SW480 (cell line): Measurements from ENCODE around the gene PDCD4.

Experiments
- DNase-seq: peaks from one replicate; pipeline ENCODE4 v3.0.0-alpha.2; 2016; ENCODE audit warnings: low spot score

The PDCD4 gene

GRCh38 chr10:110919971-110920881 is 48.5 kb downstream of the PDCD4 start:
- DNase-seq, result peak; percentile 66

- DNase-seq, result peak; percentile 13
These were observed 52.2 kb downstream of the PDCD4 start for GRCh38 chr10:110923856-110924493.

- no peak for DNase-seq
These were observed 55.7 kb downstream of the PDCD4 start for GRCh38 chr10:110927461-110927860.

GRCh38 chr10:110931769-110932381 is 60.1 kb downstream of the PDCD4 start:
- DNase-seq, result no peak

- DNase-seq, result no peak
These were observed 60.9 kb downstream of the PDCD4 start for GRCh38 chr10:110932505-110933180.

DNA sequence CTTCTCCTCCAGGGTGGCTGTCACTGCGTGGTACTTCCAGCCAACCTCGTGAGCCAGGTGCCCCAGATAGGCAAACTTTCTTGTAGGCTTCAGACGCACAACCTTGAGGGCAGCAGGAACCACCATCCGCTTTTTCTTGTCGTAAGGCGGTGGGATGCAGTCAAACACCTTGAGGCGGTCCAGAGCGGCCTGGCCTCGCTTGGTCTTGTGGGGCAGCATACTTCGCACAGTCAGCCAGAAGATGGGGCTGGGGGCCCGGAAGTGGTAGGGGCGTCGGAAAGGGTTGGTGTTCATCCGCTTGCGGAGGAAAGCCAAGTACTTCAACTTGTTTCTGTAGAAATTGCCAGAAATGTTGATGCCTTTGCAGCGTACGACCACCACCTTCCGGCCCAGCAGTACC is 65.0 kb downstream of the PDCD4 start:
- DNase-seq, result no peak

DNA sequence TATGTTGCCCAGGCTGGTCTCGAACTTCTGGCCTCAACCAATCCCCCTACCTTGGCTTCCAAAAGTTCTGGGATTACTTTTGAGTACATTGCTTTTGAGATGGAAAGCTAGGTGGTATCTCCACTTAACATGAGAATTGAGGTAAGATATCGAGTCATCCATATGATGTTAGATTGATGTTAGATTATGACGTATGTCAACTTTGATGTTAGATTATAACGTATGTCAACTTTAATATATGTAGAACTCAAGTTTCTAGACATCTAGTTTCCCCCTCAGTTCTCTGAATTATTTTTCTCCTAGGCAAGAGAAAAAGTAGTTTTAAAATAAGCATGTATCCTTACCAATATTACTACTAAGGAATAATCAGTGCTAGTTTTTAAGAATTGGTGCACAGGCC is 67.7 kb downstream of the PDCD4 start:
- no peak for DNase-seq

GRCh38 chr10:110944792-110945396 is 73.2 kb downstream of the PDCD4 start:
- DNase-seq, result no peak

DNA sequence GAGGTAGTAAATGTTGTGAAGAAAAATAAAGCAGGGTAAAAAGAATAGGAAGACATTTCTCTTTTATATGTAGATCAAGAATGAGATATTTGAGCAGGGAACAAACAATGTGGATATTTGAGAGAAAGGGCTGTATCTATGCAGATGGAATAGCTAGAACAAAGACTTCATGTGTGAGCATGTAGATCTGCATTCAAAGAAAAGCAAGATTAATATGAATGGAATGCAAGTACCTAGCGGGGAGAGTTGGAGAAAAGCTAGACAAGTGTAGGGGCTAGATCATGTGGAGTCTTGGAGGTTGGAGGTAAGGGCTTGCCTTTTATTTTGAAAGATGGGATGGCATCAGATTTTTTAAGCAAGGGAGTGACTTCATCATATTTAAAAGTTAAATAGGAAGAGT is 74.8 kb downstream of the PDCD4 start:
- no peak for DNase-seq

DNA sequence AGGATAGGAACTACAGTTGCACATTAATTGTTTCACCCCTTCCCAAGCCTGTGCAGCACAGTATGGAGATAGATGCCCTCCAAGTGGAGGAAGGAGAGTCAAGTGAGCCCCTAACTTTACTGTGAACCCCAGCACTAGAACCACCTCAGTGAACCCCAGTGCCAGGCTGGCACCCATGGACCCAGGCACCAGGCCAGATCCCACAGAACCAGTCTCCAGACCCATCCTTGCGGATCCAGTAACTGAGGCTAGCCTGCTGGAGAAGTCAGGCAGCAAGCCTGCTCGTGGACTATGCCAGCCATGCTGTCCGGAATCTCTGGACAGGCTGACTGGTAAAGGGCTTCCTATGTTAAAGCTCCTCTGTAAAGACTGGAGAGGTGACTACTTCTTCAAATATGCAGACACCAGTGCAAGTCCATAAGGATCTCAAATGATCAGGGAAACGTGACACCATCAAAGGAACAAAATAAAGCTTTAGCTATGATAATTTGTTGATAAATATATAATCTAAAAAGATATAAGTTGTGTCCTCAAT is 75.4 kb downstream of the PDCD4 start:
- DNase-seq, result no peak
